HepG2 (cell line): ENCODE measurements around the gene TNFSF12. TPM values are rescaled to one million over a fixed set of nuclear protein-coding genes. Genes with fewer than 3 reads are reported as not detected.

Source experiments
- KAT8 ChIP-seq: IDR thresholded peaks from 2 replicates; pipeline ENCODE4 v1.6.1; 2016; ENCODE audit warnings: missing genetic modification reagents, missing compliant biosample characterization
- REXO4 ChIP-seq: sonication (generic); formaldehyde crosslinking; IDR thresholded peaks from 2 replicates; pipeline ENCODE4 v1.8.0; 2022; ENCODE audit warnings: missing genetic modification reagents, mild to moderate bottlenecking, borderline replicate concordance
- SRSF4 ChIP-seq: fragments of 200-400 bp; formaldehyde crosslinking; IDR thresholded peaks from one replicate; pipeline ENCODE4 v1.6.1; 2018; ENCODE audit warnings: mild to moderate bottlenecking, low read depth, low read length, moderate library complexity; ENCODE audit not compliant: poor library complexity, severe bottlenecking
- STAT5B ChIP-seq: sonication (generic); formaldehyde crosslinking; IDR thresholded peaks from 2 replicates; pipeline ENCODE4 v1.4.0; 2020; ENCODE audit warnings: missing genetic modification reagents
- ZNF251 ChIP-seq: sonication (generic); formaldehyde crosslinking; IDR thresholded peaks from 2 replicates; pipeline ENCODE4 v1.9.0; 2021; ENCODE audit warnings: mild to moderate bottlenecking, missing genetic modification reagents
- ZNF367 ChIP-seq: sonication (generic); formaldehyde crosslinking; IDR thresholded peaks from 2 replicates; pipeline ENCODE4 v1.4.0; 2020; ENCODE audit warnings: missing genetic modification reagents, borderline replicate concordance
- ZNF644 ChIP-seq: IDR thresholded peaks from 2 replicates; pipeline ENCODE4 v1.6.1; 2016; ENCODE audit warnings: low read depth
- polyA plus RNA-seq, 8 experiments: library from polyadenylated mRNA; depleted of rRNA in 3 of 8; stranded (reverse) in 7 of 8; unstranded in 1 of 8; fragments of >200 nt; fragmentation: Illumina TruSeq in 4 of 8; extraction: Trizol in 4 of 8; gene quantifications; 2 replicates each; pipeline versions ENCODE4 v1.2.1 to v1.2.3, GENCODE V29; 2011 to 2016; ENCODE audit warnings: low read depth in 4 of 8, missing spikeins in 1 of 8, mixed read lengths in 1 of 8; ENCODE audit not compliant: insufficient read depth in 1 of 8
- total RNA-seq, 5 experiments: library from RNA; depleted of rRNA; stranded (reverse); fragments of >200 nt; fragmentation: Illumina TruSeq; extraction: Trizol; gene quantifications; 2 replicates each; pipeline ENCODE4 v1.2.3, GENCODE V29; 2016; ENCODE audit warnings: low read depth in 1 of 5
- TF ChIP-seq, protein P1 (sequence below): sonication (generic); formaldehyde crosslinking; IDR thresholded peaks from 2 replicates; pipeline ENCODE4 v1.4.0; 2020; ENCODE audit warnings: mild to moderate bottlenecking, missing genetic modification reagents
- TF ChIP-seq, protein P2 (sequence below): sonication (generic); formaldehyde crosslinking; IDR thresholded peaks from 2 replicates; pipeline ENCODE4 v1.4.0; 2020; ENCODE audit warnings: missing genetic modification reagents, borderline replicate concordance
- TF ChIP-seq, protein P3 (sequence below): sonication (generic); formaldehyde crosslinking; IDR thresholded peaks from 2 replicates; pipeline ENCODE4 v1.9.0; 2022; ENCODE audit warnings: low read depth, missing genetic modification reagents
- TF ChIP-seq, protein P4 (sequence below): sonication (generic); formaldehyde crosslinking; IDR thresholded peaks from 2 replicates; pipeline ENCODE4 v1.4.0; 2020; ENCODE audit warnings: mild to moderate bottlenecking, missing genetic modification reagents

The TNFSF12 gene
- total and polyA plus RNA-seq, 2 of the 13 experiments (the other 11 are each of a cell fraction or from before 2014, with no cell fraction given) = 0.93 to 7.2 TPM

DNA sequence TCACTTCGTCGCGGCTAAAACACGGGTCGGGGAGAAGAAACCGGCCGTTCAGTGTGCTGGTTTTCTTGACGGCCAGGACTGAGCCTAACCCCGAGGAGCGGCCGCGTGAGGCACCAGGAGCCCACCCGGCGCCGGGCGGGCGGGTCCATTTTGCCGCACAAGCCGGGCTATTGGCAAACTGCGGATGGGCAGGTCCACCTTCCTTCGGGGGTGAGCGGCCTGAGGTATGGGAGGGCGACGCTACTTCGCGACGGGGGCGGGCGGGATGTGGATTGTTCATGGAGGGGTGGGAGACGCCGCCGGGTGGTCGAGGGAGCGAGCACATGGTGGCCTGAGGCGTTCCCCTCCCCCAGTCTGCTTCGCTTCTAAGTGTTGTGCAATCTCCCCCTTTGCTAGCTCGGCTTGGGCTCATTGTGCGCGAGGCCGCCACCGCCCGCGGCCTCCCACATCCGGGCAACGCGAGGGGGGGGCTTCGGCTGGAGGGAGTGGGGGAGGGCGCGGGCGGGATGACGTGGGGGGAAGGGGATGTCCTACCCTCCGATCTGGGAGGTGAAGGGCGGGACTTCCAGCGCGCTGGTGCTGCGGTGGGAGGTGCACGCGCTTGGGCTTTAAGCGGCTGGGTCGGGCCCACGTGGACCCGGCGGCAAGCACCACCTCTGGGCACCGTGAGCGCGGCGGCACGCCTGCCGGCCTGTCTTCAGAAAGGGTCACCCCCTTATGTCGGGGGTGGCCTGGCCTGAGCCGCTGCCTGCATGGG is 24.6 kb downstream of the TNFSF12 start (continued):
- TF ChIP-seq, protein P1, sequence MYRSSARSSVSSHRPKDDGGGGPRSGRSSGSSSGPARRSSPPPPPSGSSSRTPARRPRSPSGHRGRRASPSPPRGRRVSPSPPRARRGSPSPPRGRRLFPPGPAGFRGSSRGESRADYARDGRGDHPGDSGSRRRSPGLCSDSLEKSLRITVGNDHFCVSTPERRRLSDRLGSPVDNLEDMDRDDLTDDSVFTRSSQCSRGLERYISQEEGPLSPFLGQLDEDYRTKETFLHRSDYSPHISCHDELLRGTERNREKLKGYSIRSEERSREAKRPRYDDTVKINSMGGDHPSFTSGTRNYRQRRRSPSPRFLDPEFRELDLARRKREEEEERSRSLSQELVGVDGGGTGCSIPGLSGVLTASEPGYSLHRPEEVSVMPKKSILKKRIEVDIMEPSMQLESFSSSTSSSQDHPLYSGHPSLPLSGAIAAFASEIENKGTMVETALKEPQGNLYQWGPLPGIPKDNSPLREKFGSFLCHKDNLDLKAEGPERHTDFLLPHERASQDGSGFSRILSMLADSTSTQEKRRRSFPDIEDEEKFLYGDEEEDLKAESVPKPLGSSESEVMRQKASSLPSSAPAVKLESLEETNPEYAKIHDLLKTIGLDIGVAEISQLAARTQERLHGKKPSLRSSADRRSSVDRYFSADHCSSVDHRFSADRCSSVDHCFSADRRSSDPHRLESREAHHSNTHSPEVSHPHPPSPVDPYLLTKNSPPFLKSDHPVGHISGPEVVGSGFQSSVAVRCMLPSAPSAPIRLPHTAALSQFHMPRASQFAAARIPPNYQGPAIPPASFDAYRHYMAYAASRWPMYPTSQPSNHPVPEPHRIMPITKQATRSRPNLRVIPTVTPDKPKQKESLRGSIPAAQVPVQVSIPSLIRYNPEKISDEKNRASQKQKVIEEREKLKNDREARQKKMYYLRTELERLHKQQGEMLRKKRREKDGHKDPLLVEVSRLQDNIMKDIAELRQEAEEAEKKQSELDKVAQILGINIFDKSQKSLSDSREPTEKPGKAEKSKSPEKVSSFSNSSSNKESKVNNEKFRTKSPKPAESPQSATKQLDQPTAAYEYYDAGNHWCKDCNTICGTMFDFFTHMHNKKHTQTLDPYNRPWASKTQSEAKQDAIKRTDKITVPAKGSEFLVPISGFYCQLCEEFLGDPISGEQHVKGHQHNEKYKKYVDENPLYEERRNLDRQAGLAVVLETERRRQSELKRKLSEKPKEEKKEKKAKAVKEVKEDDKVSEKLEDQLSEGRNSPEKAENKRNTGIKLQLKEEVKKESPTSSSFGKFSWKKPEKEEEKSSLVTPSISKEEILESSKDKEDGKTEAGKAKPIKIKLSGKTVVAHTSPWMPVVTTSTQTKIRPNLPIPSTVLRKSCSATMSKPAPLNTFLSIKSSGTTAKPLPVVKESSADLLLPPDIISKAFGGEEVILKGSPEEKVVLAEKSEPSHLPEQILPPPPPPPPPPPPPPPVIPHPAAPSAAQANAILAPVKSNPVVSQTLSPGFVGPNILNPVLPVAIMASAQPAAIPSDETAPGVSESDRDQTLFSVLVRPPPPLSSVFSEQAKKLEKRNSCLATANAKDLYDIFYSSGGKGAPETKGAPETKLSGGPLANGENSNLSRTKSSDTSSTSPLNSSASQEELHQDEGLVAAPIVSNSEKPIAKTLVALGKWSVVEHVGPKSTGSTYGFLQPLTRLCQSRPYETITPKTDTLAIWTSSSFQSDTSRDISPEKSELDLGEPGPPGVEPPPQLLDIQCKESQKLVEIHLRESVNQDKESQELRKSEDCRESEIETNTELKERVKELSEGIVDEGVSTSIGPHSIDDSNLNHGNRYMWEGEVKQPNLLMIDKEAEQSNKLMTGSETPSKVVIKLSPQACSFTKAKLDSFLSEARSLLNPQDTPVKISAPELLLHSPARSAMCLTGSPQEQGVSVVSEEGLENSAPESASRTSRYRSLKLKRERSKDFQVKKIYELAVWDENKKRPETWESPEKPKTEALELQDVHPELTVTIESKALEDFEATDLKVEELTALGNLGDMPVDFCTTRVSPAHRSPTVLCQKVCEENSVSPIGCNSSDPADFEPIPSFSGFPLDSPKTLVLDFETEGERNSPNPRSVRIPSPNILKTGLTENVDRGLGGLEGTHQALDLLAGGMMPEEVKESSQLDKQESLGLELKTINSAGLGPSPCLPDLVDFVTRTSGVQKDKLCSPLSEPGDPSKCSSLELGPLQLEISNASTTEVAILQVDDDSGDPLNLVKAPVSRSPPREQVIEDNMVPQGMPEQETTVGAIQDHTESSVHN (CRISPR knock-in tag) = no peak
- TF ChIP-seq KAT8 (CRISPR knock-in tag) = peak; percentile 63
- TF ChIP-seq, protein P2, sequence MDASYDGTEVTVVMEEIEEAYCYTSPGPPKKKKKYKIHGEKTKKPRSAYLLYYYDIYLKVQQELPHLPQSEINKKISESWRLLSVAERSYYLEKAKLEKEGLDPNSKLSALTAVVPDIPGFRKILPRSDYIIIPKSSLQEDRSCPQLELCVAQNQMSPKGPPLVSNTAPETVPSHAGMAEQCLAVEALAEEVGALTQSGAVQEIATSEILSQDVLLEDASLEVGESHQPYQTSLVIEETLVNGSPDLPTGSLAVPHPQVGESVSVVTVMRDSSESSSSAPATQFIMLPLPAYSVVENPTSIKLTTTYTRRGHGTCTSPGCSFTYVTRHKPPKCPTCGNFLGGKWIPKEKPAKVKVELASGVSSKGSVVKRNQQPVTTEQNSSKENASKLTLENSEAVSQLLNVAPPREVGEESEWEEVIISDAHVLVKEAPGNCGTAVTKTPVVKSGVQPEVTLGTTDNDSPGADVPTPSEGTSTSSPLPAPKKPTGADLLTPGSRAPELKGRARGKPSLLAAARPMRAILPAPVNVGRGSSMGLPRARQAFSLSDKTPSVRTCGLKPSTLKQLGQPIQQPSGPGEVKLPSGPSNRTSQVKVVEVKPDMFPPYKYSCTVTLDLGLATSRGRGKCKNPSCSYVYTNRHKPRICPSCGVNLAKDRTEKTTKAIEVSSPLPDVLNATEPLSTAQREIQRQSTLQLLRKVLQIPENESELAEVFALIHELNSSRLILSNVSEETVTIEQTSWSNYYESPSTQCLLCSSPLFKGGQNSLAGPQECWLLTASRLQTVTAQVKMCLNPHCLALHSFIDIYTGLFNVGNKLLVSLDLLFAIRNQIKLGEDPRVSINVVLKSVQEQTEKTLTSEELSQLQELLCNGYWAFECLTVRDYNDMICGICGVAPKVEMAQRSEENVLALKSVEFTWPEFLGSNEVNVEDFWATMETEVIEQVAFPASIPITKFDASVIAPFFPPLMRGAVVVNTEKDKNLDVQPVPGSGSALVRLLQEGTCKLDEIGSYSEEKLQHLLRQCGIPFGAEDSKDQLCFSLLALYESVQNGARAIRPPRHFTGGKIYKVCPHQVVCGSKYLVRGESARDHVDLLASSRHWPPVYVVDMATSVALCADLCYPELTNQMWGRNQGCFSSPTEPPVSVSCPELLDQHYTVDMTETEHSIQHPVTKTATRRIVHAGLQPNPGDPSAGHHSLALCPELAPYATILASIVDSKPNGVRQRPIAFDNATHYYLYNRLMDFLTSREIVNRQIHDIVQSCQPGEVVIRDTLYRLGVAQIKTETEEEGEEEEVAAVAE (CRISPR knock-in tag) = no peak
- TF ChIP-seq, protein P3, sequence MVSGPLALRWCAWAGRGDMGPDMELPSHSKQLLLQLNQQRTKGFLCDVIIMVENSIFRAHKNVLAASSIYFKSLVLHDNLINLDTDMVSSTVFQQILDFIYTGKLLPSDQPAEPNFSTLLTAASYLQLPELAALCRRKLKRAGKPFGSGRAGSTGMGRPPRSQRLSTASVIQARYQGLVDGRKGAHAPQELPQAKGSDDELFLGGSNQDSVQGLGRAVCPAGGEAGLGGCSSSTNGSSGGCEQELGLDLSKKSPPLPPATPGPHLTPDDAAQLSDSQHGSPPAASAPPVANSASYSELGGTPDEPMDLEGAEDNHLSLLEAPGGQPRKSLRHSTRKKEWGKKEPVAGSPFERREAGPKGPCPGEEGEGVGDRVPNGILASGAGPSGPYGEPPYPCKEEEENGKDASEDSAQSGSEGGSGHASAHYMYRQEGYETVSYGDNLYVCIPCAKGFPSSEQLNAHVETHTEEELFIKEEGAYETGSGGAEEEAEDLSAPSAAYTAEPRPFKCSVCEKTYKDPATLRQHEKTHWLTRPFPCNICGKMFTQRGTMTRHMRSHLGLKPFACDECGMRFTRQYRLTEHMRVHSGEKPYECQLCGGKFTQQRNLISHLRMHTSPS (CRISPR knock-in tag) = no peak
- no peak for TF ChIP-seq ZNF644 (CRISPR knock-in tag)
- TF ChIP-seq SRSF4 = no peak
- no peak for TF ChIP-seq ZNF251 (CRISPR knock-in tag)
- peak; percentile 95 for TF ChIP-seq ZNF367 (CRISPR knock-in tag)
- no peak for TF ChIP-seq STAT5B (CRISPR knock-in tag)
- TF ChIP-seq, protein P4, sequence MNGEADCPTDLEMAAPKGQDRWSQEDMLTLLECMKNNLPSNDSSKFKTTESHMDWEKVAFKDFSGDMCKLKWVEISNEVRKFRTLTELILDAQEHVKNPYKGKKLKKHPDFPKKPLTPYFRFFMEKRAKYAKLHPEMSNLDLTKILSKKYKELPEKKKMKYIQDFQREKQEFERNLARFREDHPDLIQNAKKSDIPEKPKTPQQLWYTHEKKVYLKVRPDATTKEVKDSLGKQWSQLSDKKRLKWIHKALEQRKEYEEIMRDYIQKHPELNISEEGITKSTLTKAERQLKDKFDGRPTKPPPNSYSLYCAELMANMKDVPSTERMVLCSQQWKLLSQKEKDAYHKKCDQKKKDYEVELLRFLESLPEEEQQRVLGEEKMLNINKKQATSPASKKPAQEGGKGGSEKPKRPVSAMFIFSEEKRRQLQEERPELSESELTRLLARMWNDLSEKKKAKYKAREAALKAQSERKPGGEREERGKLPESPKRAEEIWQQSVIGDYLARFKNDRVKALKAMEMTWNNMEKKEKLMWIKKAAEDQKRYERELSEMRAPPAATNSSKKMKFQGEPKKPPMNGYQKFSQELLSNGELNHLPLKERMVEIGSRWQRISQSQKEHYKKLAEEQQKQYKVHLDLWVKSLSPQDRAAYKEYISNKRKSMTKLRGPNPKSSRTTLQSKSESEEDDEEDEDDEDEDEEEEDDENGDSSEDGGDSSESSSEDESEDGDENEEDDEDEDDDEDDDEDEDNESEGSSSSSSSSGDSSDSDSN (CRISPR knock-in tag) = peak; percentile 58
- no peak for TF ChIP-seq REXO4 (CRISPR knock-in tag)
